Stimulated activated CD8-positive, alpha-beta memory T cell treated with anti-CD3 and anti-CD28 coated beads, Interleukin-12 subunit alpha, Interleukin-12 subunit beta, amount 100 ng/mL, for 24 hours (primary cell): ENCODE results near the gene RPRM.
"Not testable (repeated sequence)": the region's sequence is repeated elsewhere in the genome, so short reads cannot be mapped to it uniquely, and the experiment has no call there.

Experiments used
- DNase-seq: peaks from one replicate; pipeline ENCODE4 v3.0.0-alpha.2; 2020; ENCODE audit errors: extremely low read depth

The RPRM gene

GRCh38 chr2:153455861-153456260, 22.7 kb downstream of the RPRM start:
- DNase-seq, result no peak

DNA sequence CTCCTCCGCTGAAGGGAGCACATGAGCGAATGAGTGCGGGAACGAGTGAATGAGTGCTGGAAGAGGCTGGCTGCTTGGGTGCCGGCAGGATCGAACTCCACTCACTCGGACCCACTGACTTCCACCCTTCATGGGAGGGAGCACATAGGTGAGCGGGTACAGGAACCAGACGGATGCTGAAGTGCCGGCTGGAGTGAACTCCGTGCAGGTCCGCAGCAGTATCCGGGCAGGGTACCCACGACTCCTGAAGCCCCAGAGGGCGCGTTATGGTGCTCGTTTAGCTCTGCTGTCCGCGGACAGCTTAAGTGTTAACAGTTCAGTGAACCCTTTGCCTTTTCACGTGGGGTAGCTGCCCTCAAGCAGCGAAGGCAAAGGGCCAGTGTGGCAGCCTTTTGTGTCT, 23.2 kb downstream of the RPRM start:
- no peak for DNase-seq

GRCh38 chr2:153451611-153452010, 27.0 kb downstream of the RPRM start:
- DNase-seq, result no peak

- no peak for DNase-seq
These were observed 35.5 kb downstream of the RPRM start for GRCh38 chr2:153443106-153443505.

GRCh38 chr2:153442616-153443015, 35.9 kb downstream of the RPRM start:
- not testable (repeated sequence) for DNase-seq

GRCh38 chr2:153440090-153440489, 38.5 kb downstream of the RPRM start:
- not testable (repeated sequence) for DNase-seq

DNA sequence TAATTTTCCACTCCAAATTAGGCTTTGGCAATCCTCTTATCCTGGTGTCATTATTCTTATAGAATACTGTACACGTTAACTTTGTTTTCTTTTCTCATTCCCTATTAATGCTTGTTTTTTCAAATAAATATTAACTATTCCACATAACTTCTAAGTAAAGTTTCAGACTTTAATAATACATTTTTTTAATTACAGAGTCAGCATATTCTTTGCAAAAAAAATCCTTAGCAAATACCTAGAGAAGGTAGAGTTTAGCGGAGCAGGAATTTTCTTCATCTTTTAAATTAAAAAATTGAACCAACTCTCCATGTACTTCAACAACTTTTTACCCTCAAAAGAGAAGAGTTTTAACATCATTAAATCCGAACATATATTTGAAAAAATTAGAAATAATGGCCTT, 45.2 kb downstream of the RPRM start:
- no peak for DNase-seq

DNA sequence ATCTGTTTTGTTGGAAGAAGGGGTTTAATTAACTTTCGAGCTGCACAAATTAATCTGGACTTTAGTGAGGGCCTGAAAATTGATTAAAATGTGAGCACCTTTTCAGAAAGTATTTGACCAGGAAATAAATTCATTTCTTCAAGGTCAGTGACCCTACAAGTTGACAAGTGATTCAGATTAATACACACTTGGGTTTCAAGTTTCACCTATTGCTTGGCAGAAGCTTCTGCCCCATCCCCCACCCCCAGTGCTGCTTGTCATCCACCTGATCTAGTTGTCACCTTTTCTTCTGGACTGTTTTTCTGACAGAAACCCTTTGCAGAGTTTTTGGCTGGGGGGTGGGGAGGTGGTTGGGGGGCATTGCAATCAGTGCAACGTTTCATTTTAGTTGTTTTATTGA, 46.2 kb downstream of the RPRM start:
- no peak for DNase-seq

GRCh38 chr2:153431114-153431513, 47.4 kb downstream of the RPRM start:
- no peak for DNase-seq
